Astrocyte (in vitro differentiated cells and primary cell): ENCODE results near the gene PAX6. TPM values are rescaled to one million over a fixed set of nuclear protein-coding genes. Genes with fewer than 3 reads are reported as not detected.

Experiments used
- DNase-seq: peaks from one replicate; pipeline ENCODE4 v3.0.0-alpha.2; 2010; ENCODE audit warnings: low read depth
- FAIRE-seq: peaks from 2 replicates; lab custom pipeline; 2011; peaks lifted over from hg19 to GRCh38; lab: Jason Lieb, UNC
- H2AFZ ChIP-seq: 2 replicates; pipeline ENCODE4 v1.6.0; 2012; ENCODE audit warnings: low read depth, low read length, inconsistent platforms
- H3K27ac ChIP-seq: 2 replicates; pipeline ENCODE4 v1.5.1; 2011; ENCODE audit warnings: low read depth, low read length, inconsistent platforms
- H3K27me3 ChIP-seq: 2 replicates; pipeline ENCODE4 v1.6.0; 2011; ENCODE audit warnings: low read length, inconsistent platforms; ENCODE audit not compliant: insufficient read depth
- H3K36me3 ChIP-seq: 2 replicates; pipeline ENCODE4 v1.5.1; 2011; ENCODE audit warnings: low read length, inconsistent platforms; ENCODE audit not compliant: insufficient read depth
- H3K4me1 ChIP-seq: 2 replicates; pipeline ENCODE4 v1.5.1; 2011; ENCODE audit warnings: low read length, inconsistent platforms; ENCODE audit not compliant: insufficient read depth
- H3K4me2 ChIP-seq: 2 replicates; pipeline ENCODE4 v1.6.0; 2012; ENCODE audit warnings: low read length, inconsistent platforms
- H3K4me3 ChIP-seq: 2 replicates; pipeline ENCODE4 v1.5.1; 2011; ENCODE audit warnings: low read depth, mild to moderate bottlenecking, low read length, inconsistent platforms; ENCODE audit not compliant: insufficient read depth
- H3K79me2 ChIP-seq: 2 replicates; pipeline ENCODE4 v1.6.0; 2012; ENCODE audit warnings: mild to moderate bottlenecking, low read length, inconsistent platforms; ENCODE audit not compliant: insufficient read depth
- H3K9ac ChIP-seq: 2 replicates; pipeline ENCODE4 v1.6.0; 2012; ENCODE audit warnings: mild to moderate bottlenecking, low read length, inconsistent platforms
- H3K9me3 ChIP-seq: 2 replicates; pipeline ENCODE4 v1.5.1; 2012; ENCODE audit warnings: low read depth, mild to moderate bottlenecking, low read length, inconsistent platforms; ENCODE audit not compliant: insufficient read depth
- H4K20me1 ChIP-seq: 2 replicates; pipeline ENCODE4 v1.6.0; 2012; ENCODE audit warnings: low read length, inconsistent platforms; ENCODE audit not compliant: insufficient read depth
- H3K27ac Mint-ChIP-seq: one replicate; pipeline ENCODE4 v1.8.0; 2021; ENCODE audit warnings: mild to moderate bottlenecking, mixed read lengths; ENCODE audit not compliant: unreplicated experiment
- H3K27me3 Mint-ChIP-seq: one replicate; pipeline ENCODE4 v1.8.0; 2021; ENCODE audit warnings: low read depth, mixed read lengths; ENCODE audit not compliant: unreplicated experiment
- H3K36me3 Mint-ChIP-seq: one replicate; pipeline ENCODE4 v1.8.0; 2021; ENCODE audit warnings: low read depth, mixed read lengths; ENCODE audit not compliant: unreplicated experiment
- H3K4me1 Mint-ChIP-seq: one replicate; pipeline ENCODE4 v1.8.0; 2021; ENCODE audit warnings: low read depth, mixed read lengths; ENCODE audit not compliant: unreplicated experiment
- H3K4me3 Mint-ChIP-seq: one replicate; pipeline ENCODE4 v1.8.0; 2021; ENCODE audit warnings: mild to moderate bottlenecking, moderate library complexity, mixed read lengths; ENCODE audit not compliant: unreplicated experiment
- H3K9me3 Mint-ChIP-seq: one replicate; pipeline ENCODE4 v1.8.0; 2021; ENCODE audit warnings: mild to moderate bottlenecking, mixed read lengths; ENCODE audit not compliant: unreplicated experiment
- CTCF ChIP-seq: IDR thresholded peaks from 2 replicates; pipeline ENCODE4 v1.5.1; 2011; ENCODE audit warnings: low read depth, mild to moderate bottlenecking, inconsistent platforms, low read length, moderate library complexity; ENCODE audit not compliant: insufficient read depth
- EZH2 ChIP-seq: IDR thresholded peaks from 2 replicates; pipeline ENCODE4 v1.6.1; 2012; ENCODE audit warnings: mild to moderate bottlenecking, low read length, inconsistent platforms; ENCODE audit not compliant: insufficient read depth
- total RNA-seq: library from RNA; stranded (reverse); gene quantifications from 2 replicates; pipeline ENCODE4 v1.2.1, GENCODE V29; 2021

The PAX6 gene
- total RNA-seq, 1 donor from 2014 or later: 12.2 TPM

DNA sequence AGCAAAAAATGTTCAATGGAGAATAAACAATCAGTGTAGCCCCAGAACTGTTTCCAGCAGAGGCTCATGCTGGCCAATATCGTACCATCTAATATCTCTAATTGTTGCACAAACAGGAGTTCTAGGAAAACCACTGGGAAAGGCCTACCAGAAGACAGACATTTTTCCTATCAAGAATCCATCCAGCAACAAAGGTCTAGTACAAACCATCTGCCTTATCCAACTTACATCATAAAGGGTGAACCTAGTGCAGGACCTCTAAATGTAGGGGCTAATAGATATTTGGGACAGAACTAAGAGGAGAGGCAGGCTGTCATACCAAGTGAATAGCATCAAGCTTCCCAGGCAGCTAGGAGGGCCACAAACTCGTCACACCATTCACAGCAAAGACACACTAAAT is 18.7 kb downstream of the PAX6 start:
- Histone ChIP-seq H3K27me3 (peaks cover 8% of the 10 kb centered on the region), H3K4me1 (no peaks in the 10 kb centered on the region), H3K4me3 (no peak overlapping the region), H3K27ac (no peak overlapping the region), H2AFZ (no peak overlapping the region), H3K9me3 (no peaks in the 10 kb centered on the region), H3K79me2 (peaks cover 7% of the 10 kb centered on the region), H3K4me2 (no peak overlapping the region), H3K36me3 (peaks cover 17% of the 10 kb centered on the region), H3K9ac (no peak overlapping the region), H4K20me1 (peaks cover 3% of the 10 kb centered on the region)
- peaks cover 3% of the 10 kb centered on the region for H3K4me1 Mint-ChIP-seq
- H3K36me3 Mint-ChIP-seq: peaks cover 3% of the 10 kb centered on the region
- FAIRE-seq (no peak), DNase-seq (no peak)
- TF ChIP-seq CTCF (no peak), EZH2 (no peak)
- H3K27me3 Mint-ChIP-seq: peaks cover 37% of the 10 kb centered on the region
- no peak overlapping the region for H3K27ac Mint-ChIP-seq
- no peaks in the 10 kb centered on the region for H3K9me3 Mint-ChIP-seq
- H3K4me3 Mint-ChIP-seq: no peak overlapping the region

DNA sequence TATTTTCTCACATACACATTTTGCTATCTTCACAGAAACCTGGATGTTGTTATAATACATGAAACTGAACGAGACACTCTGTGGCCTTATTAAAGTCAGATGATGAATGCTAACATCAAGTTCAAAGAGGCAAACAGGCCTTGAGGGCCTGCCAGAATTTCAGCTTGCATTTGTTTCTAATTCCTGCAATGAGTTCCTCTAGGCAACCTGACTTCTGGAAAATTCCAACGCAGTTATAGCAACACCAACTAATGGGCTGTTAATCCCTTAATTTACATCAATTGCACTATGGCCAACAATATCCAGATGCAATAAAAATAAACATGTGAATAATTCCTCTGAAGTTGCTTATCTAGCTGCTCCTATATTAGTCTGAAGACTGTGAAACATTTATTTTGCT is 19.1 kb downstream of the PAX6 start:
- no peak for FAIRE-seq
- Histone ChIP-seq H3K9ac (no peak overlapping the region), H2AFZ (no peak overlapping the region), H3K4me1 (no peaks in the 10 kb centered on the region), H4K20me1 (peaks cover 3% of the 10 kb centered on the region), H3K27ac (no peak overlapping the region), H3K4me3 (no peak overlapping the region), H3K36me3 (peaks cover 17% of the 10 kb centered on the region), H3K9me3 (no peaks in the 10 kb centered on the region), H3K79me2 (peaks cover 5% of the 10 kb centered on the region), H3K27me3 (peaks cover 5% of the 10 kb centered on the region), H3K4me2 (no peak overlapping the region)
- no peak for DNase-seq
- peaks cover 3% of the 10 kb centered on the region for H3K36me3 Mint-ChIP-seq
- H3K4me3 Mint-ChIP-seq: no peak overlapping the region
- H3K9me3 Mint-ChIP-seq: no peaks in the 10 kb centered on the region
- H3K27me3 Mint-ChIP-seq: peaks cover 33% of the 10 kb centered on the region
- H3K27ac Mint-ChIP-seq: no peak overlapping the region
- no peak for TF ChIP-seq EZH2
- TF ChIP-seq CTCF: no peak
- peaks cover 6% of the 10 kb centered on the region for H3K4me1 Mint-ChIP-seq

- DNase-seq: no peak
- Histone ChIP-seq H4K20me1 (peaks cover 3% of the 10 kb centered on the region), H3K4me1 (no peaks in the 10 kb centered on the region), H3K9me3 (no peaks in the 10 kb centered on the region), H3K9ac (no peak overlapping the region), H3K4me3 (no peak overlapping the region), H3K27ac (no peak overlapping the region), H3K4me2 (no peak overlapping the region), H3K27me3 (no peaks in the 10 kb centered on the region), H2AFZ (no peak overlapping the region), H3K36me3 (peaks cover 17% of the 10 kb centered on the region), H3K79me2 (no peaks in the 10 kb centered on the region)
- Mint-ChIP-seq H3K27me3 (peaks cover 20% of the 10 kb centered on the region), H3K9me3 (no peaks in the 10 kb centered on the region), H3K4me3 (no peak overlapping the region), H3K4me1 (peaks cover 7% of the 10 kb centered on the region), H3K36me3 (peaks cover 3% of the 10 kb centered on the region), H3K27ac (no peak overlapping the region)
- TF ChIP-seq EZH2 (no peak), CTCF (no peak)
- no peak for FAIRE-seq
Observed at GRCh38 chr11:31790649-31791048, 20.5 kb downstream of the PAX6 start.
